Kidney epithelial cell (primary cell): Measurements from ENCODE around the gene BANP. TPM values are rescaled to one million over a fixed set of nuclear protein-coding genes. Genes with fewer than 3 reads are reported as not detected.

Experiments
- DNase-seq: peaks from one replicate; pipeline ENCODE4 v3.0.0-alpha.2; 2010; ENCODE audit warnings: low read depth
- H3K27me3 ChIP-seq: 2 replicates; pipeline ENCODE4 v1.6.0; 2011; ENCODE audit warnings: low read length; ENCODE audit not compliant: control insufficient read depth, insufficient read depth
- H3K36me3 ChIP-seq: 2 replicates; pipeline ENCODE4 v1.5.1; 2011; ENCODE audit warnings: low read length; ENCODE audit not compliant: control insufficient read depth, insufficient read depth
- H3K4me3 ChIP-seq: 2 replicates; pipeline ENCODE4 v1.5.1; 2011; ENCODE audit warnings: low read depth, mild to moderate bottlenecking, control low read depth, low read length
- CTCF ChIP-seq: IDR thresholded peaks from 2 replicates; pipeline ENCODE4 v1.5.1; 2011; ENCODE audit warnings: mild to moderate bottlenecking, moderate library complexity, low read length, control low read depth, inconsistent platforms; ENCODE audit not compliant: insufficient read depth, poor library complexity, severe bottlenecking
- total RNA-seq: library from RNA; depleted of rRNA; stranded (reverse); fragments of >200 nt; gene quantifications from 2 replicates; pipeline ENCODE4 v1.2.3, GENCODE V29; 2015

BANP gene
- total RNA-seq, 1 donor from 2014 or later, result 25.9 TPM

DNA sequence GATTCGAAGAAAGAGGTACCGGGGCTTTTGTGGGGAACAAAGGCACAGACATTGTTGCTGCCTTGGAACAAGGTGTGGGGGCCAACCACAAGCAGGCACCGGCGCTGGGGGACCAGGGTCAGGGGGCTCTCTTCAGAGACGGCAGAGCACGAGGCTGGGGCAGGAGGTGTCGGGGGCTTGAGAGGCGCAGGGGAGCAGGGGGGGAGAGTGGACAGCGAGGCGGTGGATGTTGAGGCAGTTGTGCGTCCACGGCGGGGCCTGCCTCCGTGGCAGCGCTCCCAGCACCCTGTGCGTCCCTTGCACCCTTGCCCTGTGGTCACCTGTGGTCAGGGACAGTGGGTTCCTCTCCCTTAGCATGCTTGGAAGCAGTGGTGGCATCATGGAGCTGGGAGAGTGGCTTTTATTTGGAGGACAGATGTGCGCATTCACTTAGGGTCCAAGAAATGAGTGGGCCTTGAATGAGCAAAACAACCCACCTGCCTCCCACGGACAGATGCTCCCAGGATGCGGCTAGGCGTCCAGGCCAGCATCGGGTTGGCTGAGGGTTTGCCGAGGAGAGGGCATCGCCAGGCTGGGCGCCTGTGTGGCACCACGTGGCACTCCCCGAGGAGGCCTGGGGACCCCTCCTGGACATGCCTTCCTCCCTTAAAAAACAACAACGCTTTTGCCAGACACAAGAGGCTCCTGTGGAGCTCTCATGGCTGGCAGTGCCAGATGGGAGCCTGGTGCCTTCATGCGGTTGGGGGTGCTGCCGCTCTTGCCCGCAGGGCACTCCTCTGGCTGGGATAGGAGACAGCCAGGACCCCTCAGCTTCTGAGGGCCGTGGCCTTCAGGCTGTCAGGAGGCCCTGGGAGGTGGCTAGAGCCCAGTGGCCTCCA, 113.0 kb downstream of the BANP start:
- Histone ChIP-seq H3K27me3 (no peaks in the 10 kb centered on the region), H3K4me3 (no peak overlapping the region), H3K36me3 (no peaks in the 10 kb centered on the region)
- DNase-seq, result no peak
- TF ChIP-seq CTCF, result no peak

DNA sequence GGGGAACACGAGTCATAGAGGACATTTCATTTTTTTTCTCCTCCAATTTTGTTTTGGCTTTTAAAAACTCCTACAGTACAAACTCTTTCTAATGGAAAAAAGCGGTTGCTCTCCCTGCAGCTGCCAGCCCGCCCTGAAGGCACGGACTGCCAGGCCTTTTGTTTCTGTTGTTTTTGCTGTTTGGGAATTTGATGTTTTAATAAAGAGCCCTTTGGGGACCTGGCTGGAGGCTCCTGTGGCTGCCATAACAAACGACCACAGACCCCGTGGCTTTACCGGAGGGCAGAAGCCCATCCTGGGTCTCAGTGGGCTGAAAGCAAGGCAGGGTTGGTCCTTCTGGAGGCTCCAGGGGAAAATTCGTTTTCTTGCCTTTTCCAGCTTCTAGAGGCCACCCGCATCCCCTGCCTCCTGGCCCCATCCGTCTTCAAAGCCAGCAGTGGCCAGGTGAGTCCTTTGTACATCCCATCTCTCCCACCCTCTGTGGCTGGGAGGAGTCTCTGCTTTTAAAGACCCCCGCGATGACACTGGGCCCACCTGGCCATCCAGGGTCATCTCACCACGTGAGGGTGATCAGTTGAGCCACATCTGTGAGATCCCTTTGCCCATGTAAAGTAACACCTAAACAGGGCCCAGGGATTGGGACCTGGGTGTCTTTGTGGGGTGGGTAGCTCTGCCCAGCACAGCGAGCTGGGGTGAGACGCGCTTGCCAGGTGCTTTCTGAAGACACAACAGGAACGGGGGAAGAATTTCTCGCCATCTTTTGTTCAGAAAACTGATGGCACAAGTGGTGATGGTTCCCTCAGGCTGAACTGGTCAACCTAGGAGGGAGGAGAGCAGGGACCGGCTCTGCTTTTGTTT, 113.9 kb downstream of the BANP start:
- no peak for DNase-seq
- H3K36me3 ChIP-seq, result no peaks in the 10 kb centered on the region
- H3K4me3 ChIP-seq, result no peak overlapping the region
- TF ChIP-seq CTCF, result no peak
- H3K27me3 ChIP-seq, result no peaks in the 10 kb centered on the region

DNA sequence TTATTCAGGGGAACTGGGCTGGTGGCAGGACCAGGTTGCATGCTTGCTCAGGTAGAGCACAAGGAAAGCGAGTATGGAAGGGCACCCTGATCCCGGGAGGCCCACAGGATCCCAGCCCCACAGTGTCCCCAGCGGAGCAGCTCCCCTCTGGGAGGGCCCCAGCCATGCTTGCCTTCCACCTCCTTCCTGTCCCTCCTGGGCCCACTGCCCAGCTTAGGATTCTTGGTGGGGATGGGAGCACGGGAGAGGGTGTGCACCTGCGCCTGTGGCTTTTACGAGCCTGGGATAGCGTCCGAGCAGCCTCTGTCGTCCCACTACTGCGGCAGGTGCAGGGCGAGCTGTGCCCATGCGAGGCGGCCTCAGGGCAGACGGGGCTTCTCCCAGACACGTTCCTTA, 114.5 kb downstream of the BANP start:
- H3K4me3 ChIP-seq, result no peak overlapping the region
- H3K36me3 ChIP-seq, result no peaks in the 10 kb centered on the region
- no peak for TF ChIP-seq CTCF
- H3K27me3 ChIP-seq, result no peaks in the 10 kb centered on the region
- DNase-seq, result no peak

DNA sequence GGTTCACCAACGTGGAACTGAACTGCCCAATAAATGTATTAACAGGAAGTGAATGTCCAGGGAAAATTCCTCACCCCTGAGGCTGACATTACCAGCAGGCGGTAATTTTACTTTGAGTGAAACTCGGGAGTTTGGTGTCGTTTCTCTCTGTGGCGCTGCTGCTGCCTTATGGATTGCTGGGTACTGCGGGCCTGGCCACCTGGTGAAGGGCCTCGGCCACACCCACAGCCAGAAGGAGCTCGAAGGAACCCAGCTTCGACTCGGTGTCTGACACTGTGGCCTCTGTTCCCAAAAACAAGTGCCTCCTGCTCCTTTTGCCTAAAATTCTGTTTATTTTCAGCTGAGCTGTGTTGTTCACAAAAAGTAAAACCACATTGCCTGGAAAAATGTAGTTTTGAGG, 115.0 kb downstream of the BANP start:
- no peaks in the 10 kb centered on the region for H3K27me3 ChIP-seq
- no peak for DNase-seq
- no peaks in the 10 kb centered on the region for H3K36me3 ChIP-seq
- TF ChIP-seq CTCF, result no peak
- no peak overlapping the region for H3K4me3 ChIP-seq

GRCh38 chr16:88066680-88067529, 115.7 kb downstream of the BANP start:
- H3K36me3 ChIP-seq, result no peaks in the 10 kb centered on the region
- DNase-seq, result no peak
- no peak for TF ChIP-seq CTCF
- no peak overlapping the region for H3K4me3 ChIP-seq
- H3K27me3 ChIP-seq, result no peaks in the 10 kb centered on the region
